HepG2 (cell line): ENCODE measurements around the gene CHRNA7. TPM values are rescaled to one million over a fixed set of nuclear protein-coding genes. Genes with fewer than 3 reads are reported as not detected.

ENCODE experiments used
- ATAC-seq: fragments of 200-7000 bp; cut with Tn5 transposase; 3 replicates; pipeline ENCODE4 v1.9.1; 2020; ENCODE audit warnings: mild to moderate bottlenecking, moderate library complexity
- BruUV-seq: library from RNA; stranded (reverse); fragments of 400-500 nt; replicated peaks from 2 replicates; lab custom pipeline; 2021; lab: Mats Ljungman, UMichigan
- CTCF ChIA-PET: fragments of 300-600 bp; formaldehyde crosslinking; extraction: SDS; loops from one replicate; lab custom pipeline; 2021; ENCODE audit warnings: low total read pairs, inconsistent platforms, low intra/inter-chr PET ratio; lab: Yijun Ruan, JAX
- POLR2A ChIA-PET: fragments of 350-600 bp; sonication (Branson Sonifier 250); formaldehyde crosslinking; loops from one replicate; lab custom pipeline; 2020; ENCODE audit warnings: antibody characterized with exemption, inconsistent platforms; lab: Yijun Ruan, JAX
- DNase-seq: peaks from one replicate; pipeline ENCODE4 v3.0.0-alpha.2; 2015; ENCODE audit warnings: low spot score
- FAIRE-seq: peaks from 3 replicates; lab custom pipeline; 2011; peaks lifted over from hg19 to GRCh38; lab: Jason Lieb, UNC
- H2AFZ ChIP-seq: one replicate; pipeline ENCODE4 v1.6.1; 2011; ENCODE audit warnings: low read length, inconsistent platforms
- H3K27ac ChIP-seq: fragments of 300-600 bp; 3 replicates; pipeline ENCODE4 v1.8.0; 2011; ENCODE audit warnings: mixed run types, mild to moderate bottlenecking, mixed read lengths, low read length, inconsistent platforms; ENCODE audit not compliant: insufficient read depth; ENCODE audit errors: extremely low read length
- H3K27me3 ChIP-seq, 2 experiments: fragments of 200-600 bp in 1 of 2; 2 replicates in 1 of 2; 3 replicates in 1 of 2; pipeline versions ENCODE4 v1.6.0 to v1.8.0; 2011; ENCODE audit warnings: low read length in 2 of 2, mild to moderate bottlenecking in 2 of 2, moderate library complexity in 2 of 2, inconsistent platforms in 1 of 2; ENCODE audit not compliant: insufficient read depth in 2 of 2, control insufficient read depth in 1 of 2
- H3K36me3 ChIP-seq, 2 experiments: fragments of 200-600 bp in 1 of 2; replicated peaks in 1 of 2; 2 replicates in 1 of 2; 3 replicates in 1 of 2; pipeline versions ENCODE4 v1.5.1 to v1.8.0; 2011; ENCODE audit warnings: low read length in 2 of 2, inconsistent platforms in 1 of 2; ENCODE audit not compliant: insufficient read depth in 2 of 2, control insufficient read depth in 1 of 2
- H3K4me1 ChIP-seq: 2 replicates; pipeline ENCODE4 v1.5.1; 2012; ENCODE audit warnings: low read length, inconsistent platforms; ENCODE audit not compliant: insufficient read depth
- H3K4me2 ChIP-seq: 2 replicates; pipeline ENCODE4 v1.6.0; 2011; ENCODE audit warnings: low read depth, low read length, inconsistent platforms
- H3K4me3 ChIP-seq, 3 experiments: fragments of 200-600 bp in 1 of 3; sonication (generic), shearing (Covaris generic) in 1 of 3; replicated peaks in 1 of 3; 2 replicates each; pipeline ENCODE4 v1.5.1; 2011 to 2016; ENCODE audit warnings: low read length in 3 of 3, inconsistent platforms in 2 of 3, low read depth in 2 of 3, mild to moderate bottlenecking in 2 of 3, control low read depth in 1 of 3, mixed read lengths in 1 of 3; ENCODE audit not compliant: insufficient read depth in 1 of 3
- H3K79me2 ChIP-seq: one replicate; pipeline ENCODE4 v1.6.1; 2011; ENCODE audit warnings: low read length, inconsistent platforms; ENCODE audit not compliant: insufficient read depth
- H3K9ac ChIP-seq: 2 replicates; pipeline ENCODE4 v1.6.0; 2011; ENCODE audit warnings: mild to moderate bottlenecking, low read depth, low read length, inconsistent platforms; ENCODE audit not compliant: insufficient read depth
- H3K9me3 ChIP-seq: 2 replicates; pipeline ENCODE4 v1.5.1; 2012; ENCODE audit warnings: mild to moderate bottlenecking, low read length
- H4K20me1 ChIP-seq: 2 replicates; pipeline ENCODE4 v1.6.0; 2011; ENCODE audit warnings: inconsistent platforms, mild to moderate bottlenecking, low read length, moderate library complexity; ENCODE audit not compliant: insufficient read depth
- GFI1 ChIP-seq: sonication (generic); formaldehyde crosslinking; IDR thresholded peaks from 2 replicates; pipeline ENCODE4 v1.5.0; 2020; ENCODE audit warnings: missing genetic modification reagents, mild to moderate bottlenecking, borderline replicate concordance
- HNRNPLL ChIP-seq: fragments of 200-400 bp; formaldehyde crosslinking; IDR thresholded peaks from 2 replicates; pipeline ENCODE4 v1.6.1; 2017; ENCODE audit warnings: mild to moderate bottlenecking, low read depth, low read length; ENCODE audit not compliant: poor library complexity, severe bottlenecking
- KAT2B ChIP-seq: fragments of 150-350 bp; IDR thresholded peaks from 2 replicates; pipeline ENCODE4 v1.6.1; 2014; ENCODE audit warnings: low read depth, low read length, borderline replicate concordance
- SIN3A ChIP-seq: IDR thresholded peaks from 2 replicates; pipeline ENCODE4 v1.6.1; 2011; ENCODE audit warnings: low read depth, mild to moderate bottlenecking, control low read depth, low read length, borderline replicate concordance
- ZBTB33 ChIP-seq: sonication (generic); formaldehyde crosslinking; IDR thresholded peaks from 2 replicates; pipeline ENCODE4 v1.4.0; 2020; ENCODE audit warnings: missing genetic modification reagents
- WGBS: methylation state at CpG from one replicate; pipeline ENCODE4 v1.1.6; 2017; ENCODE audit warnings: low lambda C conversion rate; 5-methylcytosine and 5-hydroxymethylcytosine counted together
- in situ Hi-C: cut with HindIII; loops from 2 replicates; pipeline ENCODE4 v1.10.0; 2017; ENCODE audit warnings: low pct_unique_long_range_greater_than_20kb; ENCODE audit not compliant: extremely low pct_ligation_motif_present
- intact Hi-C: fragments of 100-400 bp; cut with micrococcal nuclease; formaldehyde crosslinking; loops from one replicate; pipeline ENCODE4 v1.10.0; 2022; ENCODE audit not compliant: unreplicated experiment
- polyA plus RNA-seq, 8 experiments: library from polyadenylated mRNA; depleted of rRNA in 3 of 8; stranded (reverse) in 7 of 8; unstranded in 1 of 8; fragments of >200 nt; fragmentation: Illumina TruSeq in 4 of 8; extraction: Trizol in 4 of 8; gene quantifications; 2 replicates each; pipeline versions ENCODE4 v1.2.1 to v1.2.3, GENCODE V29; 2011 to 2016; ENCODE audit warnings: low read depth in 4 of 8, missing spikeins in 1 of 8, mixed read lengths in 1 of 8; ENCODE audit not compliant: insufficient read depth in 1 of 8
- total RNA-seq, 5 experiments: library from RNA; depleted of rRNA; stranded (reverse); fragments of >200 nt; fragmentation: Illumina TruSeq; extraction: Trizol; gene quantifications; 2 replicates each; pipeline ENCODE4 v1.2.3, GENCODE V29; 2016; ENCODE audit warnings: low read depth in 1 of 5

Gene CHRNA7
- total and polyA plus RNA-seq, 2 of the 13 experiments (the other 11 are each of a cell fraction or from before 2014, with no cell fraction given): 1.3 to 1.4 TPM

- TF ChIP-seq GFI1 (no peak), SIN3A (no peak), HNRNPLL (no peak)
Observed at GRCh38 chr15:32057876-32058425, 27.6 kb downstream of the CHRNA7 start (continued).

- H2AFZ ChIP-seq: no peak overlapping the region
- no peak overlapping the region for H3K4me2 ChIP-seq
- H3K79me2 ChIP-seq: no peaks in the 10 kb centered on the region
- no peaks in the 10 kb centered on the region for H3K9me3 ChIP-seq
- H3K4me3 ChIP-seq: no peak overlapping the region
- no peak overlapping the region for H3K27ac ChIP-seq
- ChIA-PET POLR2A (no interaction called here), CTCF (no interaction called here)
- no peaks in the 10 kb centered on the region for H3K27me3 ChIP-seq
- no TSS peak for BruUV-seq
- in situ Hi-C loops: no loop called here
- no peaks in the 10 kb centered on the region for H3K36me3 ChIP-seq
- 74% methylated on average over 4 of the region's 7 CpGs for WGBS
- no peak for TF ChIP-seq SIN3A
- TF ChIP-seq KAT2B: no peak
- TF ChIP-seq ZBTB33 (CRISPR knock-in tag): no peak
- FAIRE-seq (no peak), DNase-seq (no peak), ATAC-seq (no peak)
- H3K9ac ChIP-seq: no peak overlapping the region
- no peaks in the 10 kb centered on the region for H3K4me1 ChIP-seq
- intact Hi-C loops: no loop called here
- H4K20me1 ChIP-seq: no peaks in the 10 kb centered on the region
Observed at GRCh38 chr15:32060706-32061105, 30.4 kb downstream of the CHRNA7 start.
